Calu3 (cell line): ENCODE data around the gene DOC2A. TPM values are rescaled to one million over a fixed set of nuclear protein-coding genes. Genes with fewer than 3 reads are reported as not detected.
"Not testable (repeated sequence)": the region's sequence is repeated elsewhere in the genome, so short reads cannot be mapped to it uniquely, and the experiment has no call there.

Source experiments
- BruUV-seq: library from RNA; stranded (reverse); fragments of 400-500 nt; replicated peaks from 2 replicates; lab custom pipeline; 2021; lab: Mats Ljungman, UMichigan
- CTCF ChIA-PET: fragments of 300-600 bp; sonication (Branson Sonifier 250); formaldehyde crosslinking; loops from one replicate; lab custom pipeline; 2022; ENCODE audit warnings: antibody characterized with exemption; lab: Charles Lee
- DNase-seq: peaks from one replicate; pipeline ENCODE4 v3.0.0; 2022
- H3K27ac Mint-ChIP-seq: one replicate; pipeline ENCODE4 v1.8.0; 2022; ENCODE audit warnings: mixed read lengths; ENCODE audit not compliant: unreplicated experiment
- H3K27me3 Mint-ChIP-seq: one replicate; pipeline ENCODE4 v1.8.0; 2022; ENCODE audit warnings: mixed read lengths; ENCODE audit not compliant: unreplicated experiment
- H3K36me3 Mint-ChIP-seq: one replicate; pipeline ENCODE4 v1.8.0; 2022; ENCODE audit warnings: mild to moderate bottlenecking, moderate library complexity, mixed read lengths; ENCODE audit not compliant: insufficient read depth, unreplicated experiment
- H3K4me1 Mint-ChIP-seq: one replicate; pipeline ENCODE4 v1.8.0; 2022; ENCODE audit warnings: mild to moderate bottlenecking, low read depth, mixed read lengths; ENCODE audit not compliant: unreplicated experiment
- H3K4me3 Mint-ChIP-seq: one replicate; pipeline ENCODE4 v1.8.0; 2022; ENCODE audit warnings: mild to moderate bottlenecking, low read depth, moderate library complexity, mixed read lengths; ENCODE audit not compliant: unreplicated experiment
- H3K9me3 Mint-ChIP-seq: one replicate; pipeline ENCODE4 v1.8.0; 2022; ENCODE audit warnings: low read depth, mixed read lengths; ENCODE audit not compliant: unreplicated experiment
- intact Hi-C: fragments of 100-400 bp; cut with micrococcal nuclease; formaldehyde crosslinking; loops from one replicate; pipeline ENCODE4 v1.10.0; 2022; ENCODE audit not compliant: unreplicated experiment
- total RNA-seq: library from RNA; stranded (reverse); gene quantifications from 2 replicates; pipeline ENCODE4 v1.2.3, GENCODE V29; 2022
- TF ChIP-seq, protein P1 (sequence below): fragments of 200-600 bp; IDR thresholded peaks from one replicate; pipeline ENCODE4 v1.8.0; 2022; ENCODE audit warnings: antibody characterized with exemption; ENCODE audit not compliant: unreplicated experiment

The DOC2A gene
- total RNA-seq, 1 experiment from 2014 or later = 19.9 TPM

DNA sequence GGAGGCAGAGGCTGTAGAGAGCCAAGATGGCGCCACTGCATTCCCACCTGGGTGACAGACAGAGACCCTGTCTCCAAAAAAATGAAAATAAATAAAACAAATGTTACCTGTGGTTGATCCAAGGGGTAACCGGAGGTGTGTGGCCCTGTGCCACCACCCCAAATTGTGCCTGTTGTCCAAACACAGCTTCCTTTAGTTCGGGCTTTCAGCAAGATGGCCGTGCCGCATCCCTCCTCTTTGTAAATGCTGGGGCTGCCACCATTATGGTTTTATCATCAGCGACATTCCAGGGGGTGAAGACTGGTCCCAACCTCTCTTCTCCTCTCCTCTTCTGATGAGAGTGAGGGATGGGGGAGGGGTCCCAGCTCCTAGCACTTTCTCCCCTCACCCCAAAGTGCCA, 12.1 kb upstream of the DOC2A start, which contains the start of gene C16orf92:
C16orf92 (plus strand) TSS at position 312 of the 400 bp plus-strand sequence. CDS start 143 bp downstream, outside the sequence.
- Mint-ChIP-seq H3K9me3 (no peaks in the 10 kb centered on the region), H3K36me3 (peaks cover 14% of the 10 kb centered on the region), H3K27ac (no peak within 1 kb of the TSS), H3K4me3 (no peak within 1 kb of the TSS), H3K27me3 (peaks cover 45% of the 10 kb centered on the region), H3K4me1 (peaks cover 13% of the 10 kb centered on the region)
- intact Hi-C loops = loop anchor here (5.0 kb wide), 2 partner anchors 201 to 321 kb away; partner anchors contain the start of gene MVP
- no TSS peak for BruUV-seq
- DNase-seq = no peak
- CTCF ChIA-PET = interaction anchor here (1.7 kb wide), 1 partner anchor 9 kb away, joined by 6 read pairs; no protein-coding TSS in a partner anchor
- TF ChIP-seq, protein P1, sequence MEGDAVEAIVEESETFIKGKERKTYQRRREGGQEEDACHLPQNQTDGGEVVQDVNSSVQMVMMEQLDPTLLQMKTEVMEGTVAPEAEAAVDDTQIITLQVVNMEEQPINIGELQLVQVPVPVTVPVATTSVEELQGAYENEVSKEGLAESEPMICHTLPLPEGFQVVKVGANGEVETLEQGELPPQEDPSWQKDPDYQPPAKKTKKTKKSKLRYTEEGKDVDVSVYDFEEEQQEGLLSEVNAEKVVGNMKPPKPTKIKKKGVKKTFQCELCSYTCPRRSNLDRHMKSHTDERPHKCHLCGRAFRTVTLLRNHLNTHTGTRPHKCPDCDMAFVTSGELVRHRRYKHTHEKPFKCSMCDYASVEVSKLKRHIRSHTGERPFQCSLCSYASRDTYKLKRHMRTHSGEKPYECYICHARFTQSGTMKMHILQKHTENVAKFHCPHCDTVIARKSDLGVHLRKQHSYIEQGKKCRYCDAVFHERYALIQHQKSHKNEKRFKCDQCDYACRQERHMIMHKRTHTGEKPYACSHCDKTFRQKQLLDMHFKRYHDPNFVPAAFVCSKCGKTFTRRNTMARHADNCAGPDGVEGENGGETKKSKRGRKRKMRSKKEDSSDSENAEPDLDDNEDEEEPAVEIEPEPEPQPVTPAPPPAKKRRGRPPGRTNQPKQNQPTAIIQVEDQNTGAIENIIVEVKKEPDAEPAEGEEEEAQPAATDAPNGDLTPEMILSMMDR = no peak

DNA sequence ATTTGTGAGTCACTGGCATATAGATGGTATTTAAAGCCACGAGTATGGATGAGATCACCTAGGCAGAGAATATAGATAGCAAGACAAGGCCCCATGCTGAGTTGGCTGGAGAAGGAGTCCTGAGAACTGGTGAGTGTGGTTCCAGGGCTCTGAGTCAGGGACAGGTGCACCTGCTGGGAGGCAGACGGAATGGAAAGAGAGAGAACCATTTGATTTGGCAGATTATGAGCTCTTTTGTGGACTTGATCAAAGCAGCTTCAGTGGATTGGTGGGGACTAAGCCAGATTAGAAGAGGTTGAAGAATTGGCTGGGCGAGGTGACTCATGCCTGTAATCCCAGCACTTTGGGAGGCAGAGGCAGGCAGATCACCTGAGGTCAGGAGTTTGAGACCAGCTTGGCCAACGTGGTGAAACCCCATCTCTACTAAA, 7.9 kb upstream of the DOC2A start:
- no TSS peak for BruUV-seq
- CTCF ChIA-PET = interaction anchor here (1.2 kb wide), 1 partner anchor 13 kb away, joined by 3 read pairs; no protein-coding TSS in a partner anchor

DNA sequence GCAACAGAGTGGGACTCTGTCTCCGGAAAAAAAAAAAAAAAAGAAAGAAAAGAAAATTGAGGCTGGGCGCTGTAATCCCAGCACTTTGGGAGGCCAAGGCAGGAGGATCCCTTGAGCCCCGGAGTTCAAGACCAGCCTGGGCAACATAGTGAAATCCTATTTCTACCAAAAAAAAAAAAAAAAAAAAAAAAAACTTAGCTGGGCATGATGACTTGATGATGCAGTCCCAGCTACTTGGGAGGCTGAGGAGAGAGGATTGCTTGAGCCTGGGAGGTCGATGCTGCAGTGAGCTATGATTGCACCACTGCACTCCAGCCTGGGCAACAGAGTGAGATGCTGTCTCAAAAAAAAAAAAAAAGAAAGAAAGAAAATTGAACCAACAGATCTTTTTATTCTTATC, 7.1 kb upstream of the DOC2A start:
- H3K4me1 Mint-ChIP-seq, intact Hi-C loops, BruUV-seq, H3K27me3 Mint-ChIP-seq, H3K36me3 Mint-ChIP-seq, H3K9me3 Mint-ChIP-seq, H3K27ac Mint-ChIP-seq, DNase-seq, H3K4me3 Mint-ChIP-seq: not testable (repeated sequence)
- CTCF ChIA-PET = interaction anchor here (0.6 to 0.7 kb wide), 3 partner anchors 58 to 1032 kb away, joined by 3 to 4 read pairs (median 3); no protein-coding TSS in a partner anchor

More for the DNA sequence above, 7.9 kb upstream of the DOC2A start:
- intact Hi-C loops = no loop called here
- Mint-ChIP-seq H3K4me3 (no peak overlapping the region), H3K4me1 (peaks cover 9% of the 10 kb centered on the region), H3K36me3 (peaks cover 9% of the 10 kb centered on the region), H3K27ac (no peak overlapping the region), H3K27me3 (peaks cover 3% of the 10 kb centered on the region), H3K9me3 (no peaks in the 10 kb centered on the region)
- TF ChIP-seq, protein P1 = no peak
- DNase-seq = no peak

DNA sequence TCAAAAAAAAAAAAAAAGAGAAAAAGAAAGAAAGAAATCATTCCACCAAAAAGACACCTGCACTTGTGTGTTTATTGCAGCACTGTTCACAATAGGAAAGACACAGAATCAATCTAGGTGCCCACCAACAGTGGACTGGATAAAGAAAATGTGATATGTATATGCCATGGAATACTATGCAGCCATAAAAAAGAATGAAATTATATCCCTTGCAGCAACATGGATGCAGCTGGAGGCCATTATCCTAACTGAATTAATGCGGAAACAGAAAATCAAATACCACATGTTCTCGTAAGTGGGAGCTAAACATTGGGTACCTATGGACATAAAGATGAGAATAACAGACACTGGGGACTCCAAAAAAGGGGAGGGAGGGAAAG, 6.4 kb upstream of the DOC2A start:
- Mint-ChIP-seq H3K9me3 (no peaks in the 10 kb centered on the region), H3K27ac (no peak overlapping the region), H3K4me3 (no peak overlapping the region), H3K27me3 (peaks cover 2% of the 10 kb centered on the region), H3K36me3 (peaks cover 9% of the 10 kb centered on the region), H3K4me1 (peaks cover 9% of the 10 kb centered on the region)
- CTCF ChIA-PET = interaction anchor here (0.6 kb wide), 1 partner anchor 1708 kb away, joined by 6 read pairs; no protein-coding TSS in a partner anchor
- DNase-seq = no peak
- TF ChIP-seq, protein P1 = no peak
- intact Hi-C loops = no loop called here
- no TSS peak for BruUV-seq
